ENCODE results near the gene SMYD3.

- TF ChIP-seq CTCF (IDR thresholded peaks at IDR 0.05) (no peak), POLR2A (IDR thresholded peaks at IDR 0.05) (no peak)
Observed at GRCh38 chr1:246476771-246477170, 30.3 kb downstream of the SMYD3 start.

Data from adrenal gland (tissue), 5 donors.